ENCODE results near the gene SLX1B. TPM values are rescaled to one million over a fixed set of nuclear protein-coding genes. Genes with fewer than 3 reads are reported as not detected.
A peak's percentile ranks its signal among the peaks of the same experiment; 100 is the strongest.
"Not testable (repeated sequence)": the region's sequence is repeated elsewhere in the genome, so short reads cannot be mapped to it uniquely, and the experiment has no call there.

SLX1B gene
- total RNA-seq (2021) (40.3 and 49.7 TPM in 2 replicates), Bru-seq, nascent RNA (percentile 30 among the genes with signal in this experiment), BruChase-seq, experiment 1, labeled RNA remaining after a 2-hour chase (percentile 36 among the genes with signal in this experiment), BruChase-seq, experiment 2, labeled RNA remaining after a 6-hour chase (percentile 38 among the genes with signal in this experiment)
- long read RNA-seq, transcript SLX1B-201 (6 exons, 1,165 nt): major isoform, 43 of 46 reads
- long read RNA-seq, partial matches to known transcripts: 2 of 46 reads
- long read RNA-seq, other reads (novel, unspliced or antisense): 1 of 46 reads

DNA sequence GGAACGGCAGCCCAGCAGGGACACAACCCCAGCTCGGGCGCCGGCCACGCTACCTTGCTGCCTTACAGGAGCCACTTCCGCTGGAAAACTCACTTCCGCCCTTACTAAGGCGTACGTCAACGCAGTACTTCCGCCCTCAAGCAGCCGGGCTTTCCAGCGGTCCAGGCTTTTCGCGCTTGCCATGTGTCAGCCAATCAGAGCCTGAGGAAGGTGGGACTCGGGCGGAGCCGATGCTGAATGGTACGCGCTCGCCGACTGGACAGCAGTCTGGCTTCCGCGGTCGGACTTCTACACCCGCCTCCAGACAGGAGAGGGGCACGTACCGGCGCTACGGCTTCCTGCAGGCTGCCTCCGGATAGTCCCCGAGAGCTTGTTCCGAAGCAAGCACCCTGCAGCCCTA lies at the start of gene SLX1B, which contains the start of gene BOLA2:
Gene SLX1B (plus strand): TSS at position 265 of the 400 bp plus-strand sequence.
Gene BOLA2 (minus strand): TSS at position 83 of the 400 bp plus-strand sequence. CDS start 98 bp downstream, outside the sequence.
- H3K27ac ChIP-seq (ENCODE audit: low read depth, low read length, poor library complexity, severe bottlenecking); H3K9me3 ChIP-seq (ENCODE audit: low read depth, low read length, poor library complexity, severe bottlenecking); POLR2A ChIA-PET (ENCODE audit: low non-redundant PET); BruUV-seq (replicated peaks); H3K4me1 ChIP-seq (ENCODE audit: insufficient read depth, low read length, poor library complexity, severe bottlenecking); intact Hi-C loops (cut with micrococcal nuclease; ENCODE audit: unreplicated experiment); H3K27me3 ChIP-seq (replicated peaks; ENCODE audit: insufficient read depth, low read depth, low read length, poor library complexity); CTCF ChIA-PET; H3K4me3 ChIP-seq (ENCODE audit: low read depth, low read length, poor library complexity, severe bottlenecking); DNase-seq (ENCODE audit: low spot score); H3K36me3 ChIP-seq (ENCODE audit: insufficient read depth, low read length, poor library complexity, severe bottlenecking): not testable (repeated sequence)

DNA sequence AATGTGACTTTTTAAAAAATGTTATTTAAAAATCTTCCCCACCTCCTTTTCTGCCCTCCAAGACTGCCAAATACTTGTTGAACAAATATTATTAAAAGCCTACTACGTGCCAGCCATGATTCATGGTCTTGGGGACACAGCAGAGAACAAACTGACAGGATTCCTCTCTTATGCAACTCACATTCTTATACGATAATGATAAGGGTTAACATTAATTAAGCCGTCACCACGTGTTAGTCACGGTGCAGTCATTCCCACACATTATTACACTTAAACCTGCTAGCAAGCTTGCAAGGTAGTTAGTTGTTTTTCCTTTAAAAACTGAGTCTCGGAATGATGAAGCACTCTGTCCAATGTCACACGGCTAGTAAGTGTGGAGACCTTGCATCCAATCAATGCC lies 49.1 kb upstream of the SLX1B start:
- CTCF ChIA-PET; H3K27me3 ChIP-seq (replicated peaks; ENCODE audit: insufficient read depth, low read depth, low read length, poor library complexity); H3K9me3 ChIP-seq (ENCODE audit: low read depth, low read length, poor library complexity, severe bottlenecking); intact Hi-C loops (cut with micrococcal nuclease; ENCODE audit: unreplicated experiment); H3K27ac ChIP-seq (ENCODE audit: low read depth, low read length, poor library complexity, severe bottlenecking); POLR2A ChIA-PET (ENCODE audit: low non-redundant PET); H3K36me3 ChIP-seq (ENCODE audit: insufficient read depth, low read length, poor library complexity, severe bottlenecking); H3K4me3 ChIP-seq (ENCODE audit: low read depth, low read length, poor library complexity, severe bottlenecking); H3K4me1 ChIP-seq (ENCODE audit: insufficient read depth, low read length, poor library complexity, severe bottlenecking); BruUV-seq (replicated peaks): not testable (repeated sequence)
- DNase-seq (ENCODE audit: low spot score): peak; percentile 14

DNA sequence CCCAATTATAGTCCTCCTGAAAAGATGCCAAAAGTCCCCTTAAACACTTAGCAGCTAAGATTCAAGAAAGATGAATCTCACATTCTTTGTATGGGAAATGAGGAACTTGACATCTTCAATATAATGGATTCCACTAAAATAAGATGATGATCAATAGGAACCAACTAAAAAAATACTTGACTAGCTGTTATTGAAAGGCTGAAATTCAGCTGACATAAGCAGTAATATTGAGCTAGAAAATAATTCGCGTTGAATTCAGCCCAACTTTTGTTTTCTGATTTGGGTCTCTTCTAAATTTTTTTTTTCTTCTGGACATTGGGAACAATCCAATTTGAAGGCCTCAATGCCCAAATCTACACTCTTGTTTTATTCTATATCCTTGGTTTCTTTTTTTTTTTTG lies 30.7 kb upstream of the SLX1B start:
- H3K36me3 ChIP-seq (ENCODE audit: insufficient read depth, low read length, poor library complexity, severe bottlenecking); H3K4me1 ChIP-seq (ENCODE audit: insufficient read depth, low read length, poor library complexity, severe bottlenecking); intact Hi-C loops (cut with micrococcal nuclease; ENCODE audit: unreplicated experiment); DNase-seq (ENCODE audit: low spot score); H3K27me3 ChIP-seq (replicated peaks; ENCODE audit: insufficient read depth, low read depth, low read length, poor library complexity); H3K27ac ChIP-seq (ENCODE audit: low read depth, low read length, poor library complexity, severe bottlenecking); CTCF ChIA-PET; H3K9me3 ChIP-seq (ENCODE audit: low read depth, low read length, poor library complexity, severe bottlenecking); H3K4me3 ChIP-seq (ENCODE audit: low read depth, low read length, poor library complexity, severe bottlenecking); BruUV-seq (replicated peaks); POLR2A ChIA-PET (ENCODE audit: low non-redundant PET): not testable (repeated sequence)

DNA sequence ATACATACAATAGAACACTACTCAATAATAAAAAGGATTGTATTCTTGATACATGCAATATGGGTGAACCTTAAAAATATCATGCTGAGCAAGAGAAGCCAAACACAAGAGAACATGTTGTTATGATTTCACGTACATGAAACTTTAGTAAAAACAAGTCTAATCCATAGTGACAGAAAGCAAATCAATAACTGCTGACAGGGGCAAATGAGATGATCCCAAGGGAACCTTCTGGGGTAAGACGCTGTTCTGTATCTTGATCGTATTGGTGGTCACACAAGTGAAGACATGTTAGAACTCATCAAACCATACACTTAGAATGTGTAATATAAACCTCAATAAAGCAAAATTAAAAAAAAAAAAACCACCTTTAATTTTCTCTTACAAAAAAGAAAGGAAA lies 28.9 kb upstream of the SLX1B start:
- H3K9me3 ChIP-seq (ENCODE audit: low read depth, low read length, poor library complexity, severe bottlenecking); CTCF ChIA-PET; POLR2A ChIA-PET (ENCODE audit: low non-redundant PET); H3K36me3 ChIP-seq (ENCODE audit: insufficient read depth, low read length, poor library complexity, severe bottlenecking); intact Hi-C loops (cut with micrococcal nuclease; ENCODE audit: unreplicated experiment); H3K27ac ChIP-seq (ENCODE audit: low read depth, low read length, poor library complexity, severe bottlenecking); H3K4me3 ChIP-seq (ENCODE audit: low read depth, low read length, poor library complexity, severe bottlenecking); BruUV-seq (replicated peaks); H3K4me1 ChIP-seq (ENCODE audit: insufficient read depth, low read length, poor library complexity, severe bottlenecking); H3K27me3 ChIP-seq (replicated peaks; ENCODE audit: insufficient read depth, low read depth, low read length, poor library complexity); DNase-seq (ENCODE audit: low spot score): not testable (repeated sequence)

DNA sequence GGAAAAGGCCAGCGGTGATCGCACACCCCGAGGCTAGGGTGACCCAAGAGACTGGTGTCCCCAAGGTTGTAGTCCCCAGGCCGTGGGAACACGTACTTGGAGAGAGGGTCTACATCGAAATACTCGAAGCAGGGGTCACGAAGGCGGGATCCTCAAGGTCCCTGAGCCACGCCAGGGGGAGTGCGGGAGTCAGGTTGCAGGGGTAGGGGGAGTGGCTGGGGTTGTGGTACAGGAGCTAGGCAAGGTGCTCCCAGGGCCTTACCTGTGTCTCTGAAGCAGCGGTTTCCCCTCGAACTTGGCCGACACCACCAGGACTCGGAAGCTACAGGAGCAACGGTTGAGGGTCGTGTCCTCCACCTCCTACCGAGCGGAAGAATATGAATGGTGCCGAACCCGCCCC lies 579 bp upstream of the SLX1B start:
- H3K27me3 ChIP-seq (replicated peaks; ENCODE audit: insufficient read depth, low read depth, low read length, poor library complexity); H3K4me3 ChIP-seq (ENCODE audit: low read depth, low read length, poor library complexity, severe bottlenecking); intact Hi-C loops (cut with micrococcal nuclease; ENCODE audit: unreplicated experiment); CTCF ChIA-PET; DNase-seq (ENCODE audit: low spot score); BruUV-seq (replicated peaks); H3K27ac ChIP-seq (ENCODE audit: low read depth, low read length, poor library complexity, severe bottlenecking); POLR2A ChIA-PET (ENCODE audit: low non-redundant PET); H3K9me3 ChIP-seq (ENCODE audit: low read depth, low read length, poor library complexity, severe bottlenecking); H3K4me1 ChIP-seq (ENCODE audit: insufficient read depth, low read length, poor library complexity, severe bottlenecking); H3K36me3 ChIP-seq (ENCODE audit: insufficient read depth, low read length, poor library complexity, severe bottlenecking): not testable (repeated sequence)

DNA sequence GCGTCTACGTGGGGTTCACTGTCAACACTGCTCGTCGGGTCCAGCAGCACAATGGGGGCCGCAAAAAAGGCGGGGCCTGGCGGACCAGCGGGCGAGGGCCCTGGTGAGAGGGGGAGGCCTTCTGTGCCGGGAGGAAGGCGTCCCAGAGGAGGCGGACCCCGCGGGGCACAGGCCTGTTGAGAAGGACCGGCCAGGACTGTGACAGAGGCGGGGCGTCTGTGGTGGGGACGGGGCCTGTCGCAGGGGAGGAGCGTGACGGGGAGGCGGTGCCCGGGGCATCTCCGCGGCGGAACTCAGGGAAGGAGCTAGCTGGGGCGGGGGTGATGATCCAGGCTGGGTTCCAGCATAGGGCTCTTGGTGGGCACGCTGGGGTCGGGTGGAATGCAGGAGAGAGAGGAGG lies 495 bp downstream of the SLX1B start:
- CTCF ChIA-PET; H3K4me1 ChIP-seq (ENCODE audit: insufficient read depth, low read length, poor library complexity, severe bottlenecking); intact Hi-C loops (cut with micrococcal nuclease; ENCODE audit: unreplicated experiment); H3K4me3 ChIP-seq (ENCODE audit: low read depth, low read length, poor library complexity, severe bottlenecking); H3K9me3 ChIP-seq (ENCODE audit: low read depth, low read length, poor library complexity, severe bottlenecking); H3K27me3 ChIP-seq (replicated peaks; ENCODE audit: insufficient read depth, low read depth, low read length, poor library complexity); H3K27ac ChIP-seq (ENCODE audit: low read depth, low read length, poor library complexity, severe bottlenecking); H3K36me3 ChIP-seq (ENCODE audit: insufficient read depth, low read length, poor library complexity, severe bottlenecking); DNase-seq (ENCODE audit: low spot score); BruUV-seq (replicated peaks); POLR2A ChIA-PET (ENCODE audit: low non-redundant PET): not testable (repeated sequence)

DNA sequence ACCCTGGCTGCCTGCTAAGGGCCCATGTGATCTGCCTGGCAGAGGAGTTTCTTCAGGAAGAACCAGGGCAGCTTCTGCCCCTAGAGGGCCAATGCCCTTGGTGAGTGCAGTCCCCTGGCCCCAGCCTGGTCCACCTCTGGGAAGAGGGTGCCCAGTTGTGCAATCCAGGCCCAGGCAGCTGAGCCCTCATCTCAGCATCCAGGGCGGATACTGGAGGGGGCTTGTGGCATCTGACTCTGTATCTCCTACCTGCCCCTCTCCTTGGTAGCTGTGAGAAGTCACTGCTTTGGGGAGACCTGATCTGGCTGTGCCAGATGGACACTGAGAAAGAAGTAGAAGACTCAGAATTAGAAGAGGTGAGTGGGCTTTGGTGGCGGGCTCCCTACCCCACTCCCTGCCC lies 3.3 kb downstream of the SLX1B start:
- H3K9me3 ChIP-seq (ENCODE audit: low read depth, low read length, poor library complexity, severe bottlenecking); H3K27ac ChIP-seq (ENCODE audit: low read depth, low read length, poor library complexity, severe bottlenecking); POLR2A ChIA-PET (ENCODE audit: low non-redundant PET); DNase-seq (ENCODE audit: low spot score); H3K4me3 ChIP-seq (ENCODE audit: low read depth, low read length, poor library complexity, severe bottlenecking); H3K36me3 ChIP-seq (ENCODE audit: insufficient read depth, low read length, poor library complexity, severe bottlenecking); H3K27me3 ChIP-seq (replicated peaks; ENCODE audit: insufficient read depth, low read depth, low read length, poor library complexity); BruUV-seq (replicated peaks); H3K4me1 ChIP-seq (ENCODE audit: insufficient read depth, low read length, poor library complexity, severe bottlenecking); CTCF ChIA-PET; intact Hi-C loops (cut with micrococcal nuclease; ENCODE audit: unreplicated experiment): not testable (repeated sequence)
